ENCODE data around the gene TUFM. TPM values are rescaled to one million over a fixed set of nuclear protein-coding genes. Genes with fewer than 3 reads are reported as not detected.
"Not testable (repeated sequence)": the region's sequence is repeated elsewhere in the genome, so short reads cannot be mapped to it uniquely, and the experiment has no call there.

TUFM gene
- total RNA-seq = 100 to 1,000 TPM; 172 to 220 TPM

DNA sequence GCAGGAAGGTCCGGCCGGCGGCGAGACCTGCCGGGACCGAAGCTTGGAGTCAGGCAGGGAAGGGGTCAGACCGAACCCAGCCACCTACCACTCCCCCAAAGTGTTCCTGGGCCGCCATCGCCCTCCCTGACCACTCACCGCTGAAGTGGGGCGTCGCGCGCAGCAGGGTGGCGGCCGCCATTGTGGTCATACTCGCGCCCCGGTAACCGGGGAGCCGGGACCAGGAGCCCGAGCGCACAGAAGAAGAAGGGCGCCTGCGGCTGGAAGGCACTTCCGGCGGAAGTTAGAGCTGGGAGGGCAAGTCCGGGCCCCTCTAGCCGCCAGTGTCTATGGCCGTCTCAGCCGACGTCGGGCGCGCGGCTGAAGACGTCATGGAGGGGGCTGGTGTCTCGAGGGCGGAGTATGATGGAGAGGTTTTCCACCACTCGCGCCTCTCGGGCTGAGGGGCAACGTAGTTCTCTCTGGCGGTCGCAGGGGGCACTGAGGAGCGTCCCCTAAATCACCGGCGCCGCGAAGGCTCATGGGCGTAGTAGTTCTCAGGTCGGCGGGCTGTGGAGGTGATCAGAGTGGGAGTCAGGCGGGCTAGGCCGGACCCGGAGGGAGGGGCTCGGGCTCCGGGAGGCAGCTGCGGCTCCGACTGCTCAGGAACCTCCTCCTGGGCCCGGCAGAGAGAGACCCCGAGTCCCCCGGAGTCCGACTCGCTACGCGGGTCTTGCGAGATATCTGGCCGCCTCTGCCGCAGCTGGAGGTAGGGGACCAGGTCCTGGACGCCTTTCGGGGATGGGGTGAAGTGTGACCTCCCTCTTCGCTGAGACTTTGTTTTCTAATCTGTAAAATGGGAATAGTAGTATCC is at the start of gene TUFM:
TUFM (minus strand) TSS at position 269 of the 853 bp plus-strand sequence; CDS start at position 190, 79 bp downstream.
- H3K27ac Mint-ChIP-seq = peak within 1 kb of the TSS; percentile 95

DNA sequence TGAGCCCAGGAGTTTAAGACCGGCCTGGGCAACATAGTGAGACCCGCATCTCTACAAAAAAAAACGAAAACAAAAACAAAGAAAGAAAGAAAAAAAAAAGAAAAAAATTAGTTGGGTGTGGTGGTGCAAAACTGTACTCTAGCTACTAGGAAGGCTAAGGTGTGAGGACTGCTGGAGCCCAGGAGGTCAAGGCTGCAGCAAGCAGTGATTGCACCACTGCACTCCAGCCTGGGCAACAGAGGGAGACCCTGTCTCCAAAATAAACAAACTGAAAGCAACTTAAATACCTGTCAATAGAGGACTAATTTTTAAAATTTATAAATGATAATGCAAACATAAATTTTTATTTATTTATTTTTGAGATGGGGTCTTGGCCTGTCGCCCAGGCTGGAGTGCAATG is 49.5 kb upstream of the TUFM start:
- no peak overlapping the region for H3K27ac Mint-ChIP-seq
- H3K9me3 Mint-ChIP-seq = no peaks in the 10 kb centered on the region

More for the DNA sequence above, at the start of gene TUFM:
- ATAC-seq (replicated peaks in 1 of 2) = peak; percentile 93 to 95
- Mint-ChIP-seq H3K9me3 (no peaks in the 10 kb centered on the region), H3K4me1 (ENCODE audit: low read depth) (peaks cover 28% of the 10 kb centered on the region), H3K27me3 (ENCODE audit: low read depth) (no peaks in the 10 kb centered on the region), H3K4me3 (peak within 1 kb of the TSS; percentile 95 to 98), H3K36me3 (ENCODE audit: insufficient read depth in 2 of 2) (peaks cover 0 to 6% of the 10 kb centered on the region in 2 donors)
- DNase-seq = peak; percentile 98 to 99

DNA sequence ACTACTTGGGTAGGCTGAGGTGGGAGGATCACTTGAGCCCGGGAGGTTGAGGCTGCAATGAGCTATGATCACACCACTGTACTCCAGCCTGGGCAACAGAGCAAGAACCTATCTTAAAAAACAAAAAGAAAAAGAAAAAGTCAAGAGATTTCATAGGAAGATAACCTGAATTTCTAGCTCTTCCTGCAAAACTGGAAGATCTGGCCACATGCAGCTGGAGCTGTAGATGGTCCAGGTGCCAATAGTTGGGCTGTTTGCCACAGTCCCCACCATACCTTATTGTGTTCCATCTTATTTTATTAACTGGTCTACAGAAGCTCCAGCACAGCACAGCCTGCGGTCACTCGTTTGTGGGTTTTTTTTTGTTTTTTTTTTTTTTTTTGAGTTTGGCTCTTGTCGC is 47.1 kb upstream of the TUFM start:
- ATAC-seq (replicated peaks in 1 of 2) (no peak), DNase-seq (no peak)
- Mint-ChIP-seq H3K27me3 (ENCODE audit: low read depth) (no peaks in the 10 kb centered on the region), H3K4me3 (no peak overlapping the region), H3K4me1 (ENCODE audit: low read depth) (no peaks in the 10 kb centered on the region), H3K9me3 (no peaks in the 10 kb centered on the region), H3K36me3 (ENCODE audit: insufficient read depth in 2 of 2) (no peaks in the 10 kb centered on the region), H3K27ac (no peak overlapping the region)

More for the DNA sequence above, 49.5 kb upstream of the TUFM start:
- no peaks in the 10 kb centered on the region for H3K4me1 Mint-ChIP-seq (ENCODE audit: low read depth)
- H3K36me3 Mint-ChIP-seq (ENCODE audit: insufficient read depth in 2 of 2) = no peaks in the 10 kb centered on the region
- no peak overlapping the region for H3K4me3 Mint-ChIP-seq
- ATAC-seq (replicated peaks in 1 of 2) (no peak), DNase-seq (no peak)
- H3K27me3 Mint-ChIP-seq (ENCODE audit: low read depth) = no peaks in the 10 kb centered on the region

DNA sequence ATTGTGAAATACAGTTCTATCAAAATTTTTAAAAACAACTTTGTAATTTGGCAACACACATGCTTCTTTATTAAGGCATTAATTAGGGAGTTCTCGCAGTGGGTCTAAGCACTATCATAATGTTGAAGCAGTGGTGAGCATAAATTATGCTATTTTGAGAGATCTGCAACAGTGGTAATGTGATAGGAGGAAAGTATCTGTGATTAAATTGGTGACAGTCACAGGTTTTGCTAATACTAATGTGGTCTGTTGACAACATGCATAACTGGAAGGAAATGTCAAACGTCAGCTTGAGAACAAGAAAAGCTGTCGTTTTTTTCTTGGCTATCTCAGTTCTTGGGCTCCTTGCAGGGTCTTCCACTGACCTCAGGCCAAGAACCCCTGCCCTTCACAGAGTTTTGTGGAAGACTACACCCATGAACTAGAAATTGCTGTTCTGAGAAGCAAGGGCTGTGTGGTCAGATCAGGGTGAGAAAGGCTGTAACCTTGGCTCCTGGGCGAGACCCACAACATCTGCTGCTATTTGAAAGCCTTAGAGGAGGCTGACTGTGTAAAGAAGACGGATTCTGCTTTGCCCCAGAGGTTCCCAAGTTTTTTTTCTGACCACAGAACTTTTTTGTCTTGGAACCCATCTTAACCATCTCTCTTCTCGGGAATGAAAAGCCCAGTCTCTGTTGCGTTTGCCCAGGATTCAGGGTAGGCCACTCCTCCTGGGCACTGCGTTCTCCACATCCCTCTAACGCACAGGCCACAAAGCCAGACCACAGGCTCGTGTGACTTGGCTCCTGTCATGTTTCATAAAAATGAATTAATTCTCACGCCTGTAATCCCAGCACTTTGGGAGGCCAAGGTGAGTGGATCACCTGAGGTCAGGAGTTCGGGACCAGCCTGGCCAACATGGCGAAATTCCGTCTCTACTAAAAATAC is 46.1 kb upstream of the TUFM start:
- Mint-ChIP-seq H3K9me3 (no peaks in the 10 kb centered on the region), H3K4me3 (no peak overlapping the region), H3K27me3 (ENCODE audit: low read depth) (no peaks in the 10 kb centered on the region), H3K4me1 (ENCODE audit: low read depth) (no peaks in the 10 kb centered on the region), H3K27ac (no peak overlapping the region), H3K36me3 (ENCODE audit: insufficient read depth in 2 of 2) (no peaks in the 10 kb centered on the region)
- ATAC-seq (replicated peaks in 1 of 2) = no peak
- no peak for DNase-seq

DNA sequence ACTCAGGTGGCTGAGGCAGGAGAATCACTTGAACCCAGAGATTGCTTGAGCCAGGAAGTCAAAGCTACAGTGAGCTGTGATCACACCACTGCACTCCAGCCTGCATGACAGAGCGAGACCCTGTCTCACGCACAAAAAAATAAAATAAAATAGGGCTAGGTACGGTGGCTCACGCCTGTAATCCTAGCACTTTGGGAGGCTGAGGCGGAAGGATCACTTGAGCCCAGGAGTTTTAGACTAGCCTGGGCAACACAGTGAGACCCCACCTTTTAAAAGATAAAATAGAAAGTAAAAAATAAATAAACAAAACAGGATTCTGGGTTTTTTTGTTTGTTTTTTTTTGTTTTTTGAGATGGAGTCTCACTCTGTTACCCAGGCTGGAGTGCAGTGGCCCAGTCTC is 44.2 kb upstream of the TUFM start:
- not testable (repeated sequence) for H3K36me3 Mint-ChIP-seq (ENCODE audit: insufficient read depth in 2 of 2); H3K9me3 Mint-ChIP-seq; H3K27me3 Mint-ChIP-seq (ENCODE audit: low read depth); H3K4me1 Mint-ChIP-seq (ENCODE audit: low read depth); H3K4me3 Mint-ChIP-seq; DNase-seq; ATAC-seq (replicated peaks in 1 of 2); H3K27ac Mint-ChIP-seq

DNA sequence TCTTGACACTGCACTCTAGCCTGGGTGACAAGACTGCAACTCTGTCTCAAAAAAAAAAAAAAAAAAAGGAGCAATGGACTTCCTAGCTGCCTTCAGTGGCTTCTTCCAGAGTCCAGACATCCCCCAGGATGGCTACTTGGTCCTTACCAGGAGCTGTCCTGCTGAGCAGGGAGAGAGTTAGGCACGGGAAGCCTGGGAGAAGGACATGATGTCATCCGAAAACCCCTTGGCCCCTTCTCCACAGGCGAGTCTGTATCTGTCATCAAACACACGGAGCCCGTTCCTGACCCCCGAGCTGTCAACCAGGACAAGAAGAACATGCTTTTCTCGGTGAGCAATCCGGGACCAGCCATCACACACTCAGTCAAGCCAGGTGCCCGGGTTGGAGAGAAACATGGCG is 40.8 kb upstream of the TUFM start:
- Mint-ChIP-seq H3K36me3 (ENCODE audit: insufficient read depth in 2 of 2) (no peaks in the 10 kb centered on the region), H3K27ac (no peak overlapping the region), H3K4me3 (no peak overlapping the region), H3K27me3 (ENCODE audit: low read depth) (no peaks in the 10 kb centered on the region), H3K4me1 (ENCODE audit: low read depth) (no peaks in the 10 kb centered on the region), H3K9me3 (no peaks in the 10 kb centered on the region)
- no peak for DNase-seq
- no peak for ATAC-seq (replicated peaks in 1 of 2)

DNA sequence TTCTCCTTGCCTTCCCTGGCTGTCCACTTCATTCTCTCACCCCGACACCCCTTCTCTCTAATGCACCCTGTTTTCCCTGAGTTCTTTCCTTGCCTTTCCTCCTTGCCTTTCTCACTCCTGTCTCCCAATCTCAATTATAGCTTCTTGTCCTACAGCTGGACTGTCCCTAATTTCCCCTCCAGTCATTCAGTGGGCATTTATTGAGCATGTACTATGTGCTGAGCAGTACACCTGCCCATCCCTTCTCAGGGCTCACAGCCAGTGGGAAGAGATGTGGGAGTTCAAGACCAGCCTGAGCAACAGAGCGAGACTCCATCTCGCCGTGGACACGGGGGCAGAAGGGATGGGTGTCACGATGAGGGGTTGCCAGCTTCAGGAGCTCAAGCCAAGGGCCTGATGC is 37.9 kb upstream of the TUFM start:
- Mint-ChIP-seq H3K27ac (no peak overlapping the region), H3K4me1 (ENCODE audit: low read depth) (peaks cover 14% of the 10 kb centered on the region), H3K36me3 (ENCODE audit: insufficient read depth in 2 of 2) (peaks cover 3 to 4% of the 10 kb centered on the region in 2 donors), H3K27me3 (ENCODE audit: low read depth) (peaks cover 11% of the 10 kb centered on the region), H3K4me3 (no peak overlapping the region), H3K9me3 (no peaks in the 10 kb centered on the region)
- DNase-seq (no peak), ATAC-seq (replicated peaks in 1 of 2) (no peak)

DNA sequence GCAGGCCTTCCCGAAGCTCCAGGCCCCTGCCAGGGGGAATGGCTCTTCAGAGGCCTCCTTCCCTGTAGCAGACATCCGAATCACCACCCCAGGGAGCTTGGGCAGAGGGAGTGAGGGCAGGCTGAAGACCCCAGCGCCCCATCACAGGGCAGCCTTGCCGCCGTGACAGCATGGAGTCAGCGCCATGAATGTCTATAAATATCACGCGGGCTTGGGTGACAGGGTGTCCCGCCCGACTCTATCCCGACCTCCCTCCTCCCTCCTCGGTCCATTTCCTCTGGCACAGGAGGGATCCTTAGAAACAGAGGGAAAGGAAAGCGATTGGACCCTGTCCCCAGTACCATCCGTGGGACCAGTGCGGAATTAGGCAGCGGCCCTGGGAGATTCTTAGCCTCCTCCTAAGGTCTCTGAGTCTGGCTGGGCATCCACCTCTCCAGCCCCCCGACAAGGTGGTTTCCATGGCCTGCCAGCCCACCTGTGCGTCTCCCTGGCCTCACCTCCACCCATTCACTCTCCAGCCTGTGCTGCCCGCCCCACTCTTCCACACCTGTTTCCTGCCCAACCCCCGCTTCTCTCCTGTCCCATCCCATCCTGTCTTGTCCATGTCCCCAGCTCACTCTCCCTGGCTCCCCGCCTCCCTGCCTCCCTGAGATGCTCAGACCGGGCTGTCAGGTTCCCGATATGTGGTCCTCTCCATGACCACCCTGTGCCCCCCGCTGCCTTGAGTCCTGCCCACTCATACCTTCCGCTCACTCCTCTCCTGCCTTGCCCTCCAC is 37.3 kb upstream of the TUFM start:
- Mint-ChIP-seq H3K4me1 (ENCODE audit: low read depth) (peaks cover 21% of the 10 kb centered on the region), H3K27ac (no peak overlapping the region), H3K27me3 (ENCODE audit: low read depth) (peaks cover 11% of the 10 kb centered on the region), H3K9me3 (no peaks in the 10 kb centered on the region), H3K36me3 (ENCODE audit: insufficient read depth in 2 of 2) (peaks cover 3 to 4% of the 10 kb centered on the region in 2 donors), H3K4me3 (no peak overlapping the region)
- ATAC-seq (replicated peaks in 1 of 2) (no peak), DNase-seq (no peak)

DNA sequence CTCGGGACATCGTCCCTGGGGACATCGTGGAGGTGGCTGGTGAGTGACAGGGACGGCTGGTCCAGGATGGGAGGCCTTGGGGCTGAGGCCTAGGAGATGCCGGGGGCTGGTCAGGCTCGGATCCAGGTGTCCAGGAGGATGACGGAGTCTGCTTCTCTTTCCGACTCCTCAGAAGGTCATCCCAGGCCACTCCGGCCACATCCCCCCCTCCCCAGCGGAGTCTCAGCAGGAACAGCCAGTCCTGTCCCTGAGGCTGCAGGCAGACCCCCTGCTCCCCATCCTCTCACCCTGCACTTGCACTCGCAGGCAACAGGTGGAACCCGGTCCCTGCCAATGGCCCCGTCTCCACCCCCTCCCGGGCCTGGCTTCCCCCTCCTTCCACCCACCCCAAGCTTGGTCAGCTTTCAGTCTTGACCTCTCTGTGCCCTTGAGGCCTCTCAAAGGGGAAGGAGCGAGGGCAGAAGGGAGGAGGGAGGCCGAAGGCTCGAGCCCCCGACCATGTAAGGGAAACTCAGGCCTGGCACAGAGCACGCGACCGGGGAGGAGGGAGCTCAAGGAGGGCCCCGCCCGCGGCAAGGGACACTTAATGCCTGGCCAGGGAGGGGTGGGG is 36.5 kb upstream of the TUFM start:
- no peak for DNase-seq
- no peak for ATAC-seq (replicated peaks in 1 of 2)
- peaks cover 11% of the 10 kb centered on the region for H3K27me3 Mint-ChIP-seq (ENCODE audit: low read depth)
- no peaks in the 10 kb centered on the region for H3K9me3 Mint-ChIP-seq
- H3K4me1 Mint-ChIP-seq (ENCODE audit: low read depth) = peaks cover 28% of the 10 kb centered on the region
- H3K36me3 Mint-ChIP-seq (ENCODE audit: insufficient read depth in 2 of 2) = peaks cover 3 to 4% of the 10 kb centered on the region in 2 donors
- H3K4me3 Mint-ChIP-seq = no peak overlapping the region
- H3K27ac Mint-ChIP-seq = no peak overlapping the region

DNA sequence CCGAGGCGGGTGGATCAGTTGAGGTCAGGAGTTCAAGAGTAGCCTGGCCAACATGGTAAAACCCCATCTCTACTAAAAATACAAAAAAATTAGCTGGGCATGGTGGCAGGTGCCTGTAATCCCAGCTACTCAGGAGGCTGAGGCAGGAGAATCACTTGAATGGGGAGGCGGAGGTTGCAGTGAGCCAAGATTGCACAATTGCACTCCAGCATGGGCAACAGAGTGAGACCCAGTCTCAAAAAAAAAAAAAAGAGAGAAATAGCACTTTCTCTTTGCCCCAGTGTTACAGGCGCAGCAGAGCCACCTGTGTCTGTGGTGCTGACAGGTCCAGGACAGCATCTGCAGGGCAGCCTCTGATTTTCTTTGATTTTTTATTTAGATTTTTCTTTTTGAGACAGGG is 35.4 kb upstream of the TUFM start:
- H3K27ac Mint-ChIP-seq = peak overlapping the region; percentile 1
- peaks cover 11% of the 10 kb centered on the region for H3K27me3 Mint-ChIP-seq (ENCODE audit: low read depth)
- not testable (repeated sequence) for H3K4me3 Mint-ChIP-seq; H3K9me3 Mint-ChIP-seq; ATAC-seq (replicated peaks in 1 of 2); DNase-seq; H3K36me3 Mint-ChIP-seq (ENCODE audit: insufficient read depth in 2 of 2)
- peaks cover 29% of the 10 kb centered on the region for H3K4me1 Mint-ChIP-seq (ENCODE audit: low read depth)

DNA sequence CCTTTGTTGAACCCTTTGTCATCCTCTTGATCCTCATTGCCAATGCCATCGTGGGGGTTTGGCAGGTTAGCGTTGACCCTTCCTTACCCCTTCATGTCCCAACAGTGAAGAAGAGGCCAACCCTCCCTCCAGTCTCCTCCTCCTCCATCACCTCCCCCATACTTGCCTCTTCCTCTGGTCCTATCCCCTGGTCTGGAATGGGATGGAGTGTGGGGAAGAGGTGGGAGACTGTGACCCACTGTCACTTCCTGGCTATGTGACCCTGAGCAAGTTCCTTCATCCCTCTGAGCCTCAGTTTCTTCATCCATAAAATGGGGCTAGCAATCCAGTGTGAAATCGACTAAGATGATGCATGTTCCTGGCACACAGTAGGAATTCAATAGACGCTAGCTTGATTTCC is 34.8 kb upstream of the TUFM start:
- Mint-ChIP-seq H3K27me3 (ENCODE audit: low read depth) (peaks cover 11% of the 10 kb centered on the region), H3K4me3 (peak overlapping the region; percentile 89 to 94), H3K4me1 (ENCODE audit: low read depth) (peaks cover 29% of the 10 kb centered on the region), H3K36me3 (ENCODE audit: insufficient read depth in 2 of 2) (peaks cover 3 to 4% of the 10 kb centered on the region in 2 donors), H3K27ac (peak overlapping the region; percentile 1), H3K9me3 (no peaks in the 10 kb centered on the region)
- DNase-seq (no peak), ATAC-seq (replicated peaks in 1 of 2) (no peak)

DNA sequence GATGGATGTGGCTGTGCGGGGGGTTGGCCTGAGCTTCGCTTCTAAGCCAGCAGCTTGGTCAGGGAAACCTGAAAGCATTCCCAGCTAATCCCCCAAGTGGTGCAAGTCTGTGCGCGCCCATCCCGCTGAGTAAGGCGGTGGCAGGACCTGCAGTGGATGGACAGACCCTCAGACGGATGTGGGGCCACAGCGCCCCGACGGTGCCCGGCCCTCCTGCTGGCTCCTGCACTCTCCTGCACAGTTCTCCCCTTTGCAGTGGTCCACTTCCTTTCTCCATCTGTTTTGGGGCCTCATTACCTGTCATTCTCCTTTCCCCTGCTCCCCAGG is 34.4 kb upstream of the TUFM start:
- Mint-ChIP-seq H3K4me1 (ENCODE audit: low read depth) (peaks cover 29% of the 10 kb centered on the region), H3K36me3 (ENCODE audit: insufficient read depth in 2 of 2) (peaks cover 3 to 4% of the 10 kb centered on the region in 2 donors), H3K9me3 (no peaks in the 10 kb centered on the region), H3K27ac (no peak overlapping the region), H3K4me3 (peak overlapping the region; percentile 89 to 94), H3K27me3 (ENCODE audit: low read depth) (peaks cover 11% of the 10 kb centered on the region)
- DNase-seq = no peak
- no peak for ATAC-seq (replicated peaks in 1 of 2)

Data from activated T-cell treated with anti-CD3 and anti-CD28 coated beads, Interleukin-2, amount 50 U/mL, for 72 hours (primary cell).